ENCODE measurements around the gene PIAS2.
"Not testable (repeated sequence)": the region's sequence is repeated elsewhere in the genome, so short reads cannot be mapped to it uniquely, and the experiment has no call there.

Gene PIAS2, protein sequence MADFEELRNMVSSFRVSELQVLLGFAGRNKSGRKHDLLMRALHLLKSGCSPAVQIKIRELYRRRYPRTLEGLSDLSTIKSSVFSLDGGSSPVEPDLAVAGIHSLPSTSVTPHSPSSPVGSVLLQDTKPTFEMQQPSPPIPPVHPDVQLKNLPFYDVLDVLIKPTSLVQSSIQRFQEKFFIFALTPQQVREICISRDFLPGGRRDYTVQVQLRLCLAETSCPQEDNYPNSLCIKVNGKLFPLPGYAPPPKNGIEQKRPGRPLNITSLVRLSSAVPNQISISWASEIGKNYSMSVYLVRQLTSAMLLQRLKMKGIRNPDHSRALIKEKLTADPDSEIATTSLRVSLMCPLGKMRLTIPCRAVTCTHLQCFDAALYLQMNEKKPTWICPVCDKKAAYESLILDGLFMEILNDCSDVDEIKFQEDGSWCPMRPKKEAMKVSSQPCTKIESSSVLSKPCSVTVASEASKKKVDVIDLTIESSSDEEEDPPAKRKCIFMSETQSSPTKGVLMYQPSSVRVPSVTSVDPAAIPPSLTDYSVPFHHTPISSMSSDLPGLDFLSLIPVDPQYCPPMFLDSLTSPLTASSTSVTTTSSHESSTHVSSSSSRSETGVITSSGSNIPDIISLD

DNA sequence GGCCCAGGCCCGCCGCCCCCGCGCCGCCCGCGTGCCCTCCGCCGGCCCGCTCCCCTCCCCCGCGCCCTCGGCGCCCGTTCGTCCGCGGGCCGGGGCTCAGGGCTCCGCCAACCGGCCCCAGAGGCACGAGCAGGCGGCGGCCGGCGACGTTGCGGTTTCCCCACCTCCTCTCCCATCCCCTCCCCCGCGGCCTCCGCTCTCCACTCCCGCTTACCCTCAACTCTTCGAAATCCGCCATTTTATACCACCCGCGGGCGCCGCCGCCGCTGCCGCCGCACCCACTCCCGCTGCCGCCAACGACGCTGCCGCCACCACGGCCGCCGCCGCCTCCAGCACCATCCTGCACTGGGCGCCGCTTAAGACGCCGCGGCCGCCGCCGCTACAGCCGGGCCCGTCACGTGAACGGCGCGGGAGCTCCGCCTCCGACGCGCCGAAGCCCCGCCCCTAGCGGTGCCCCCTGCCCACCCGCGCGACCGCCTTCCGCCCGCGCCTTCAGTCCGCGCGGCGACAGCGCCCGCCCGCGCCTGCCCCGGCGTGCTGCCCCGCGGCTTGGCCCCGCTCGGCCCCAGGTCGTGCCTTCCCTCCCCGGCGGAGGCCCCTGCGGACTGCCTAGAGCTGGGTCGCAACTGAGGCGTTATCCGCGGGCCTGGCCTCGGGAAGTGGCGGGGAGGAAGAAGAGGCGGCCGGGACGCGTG lies at the start of gene PIAS2, which contains the start of gene KATNAL2:
Gene PIAS2, minus strand, starts transcription at position 400 of the 695 bp plus-strand sequence. Its CDS starts 162 bp downstream, at position 238.
Gene KATNAL2, plus strand, starts transcription at position 495 of the 695 bp plus-strand sequence. CDS start 29,271 bp downstream, outside the sequence.
- peak; percentile 70 for DNase-seq (ENCODE audit: low read depth)

DNA sequence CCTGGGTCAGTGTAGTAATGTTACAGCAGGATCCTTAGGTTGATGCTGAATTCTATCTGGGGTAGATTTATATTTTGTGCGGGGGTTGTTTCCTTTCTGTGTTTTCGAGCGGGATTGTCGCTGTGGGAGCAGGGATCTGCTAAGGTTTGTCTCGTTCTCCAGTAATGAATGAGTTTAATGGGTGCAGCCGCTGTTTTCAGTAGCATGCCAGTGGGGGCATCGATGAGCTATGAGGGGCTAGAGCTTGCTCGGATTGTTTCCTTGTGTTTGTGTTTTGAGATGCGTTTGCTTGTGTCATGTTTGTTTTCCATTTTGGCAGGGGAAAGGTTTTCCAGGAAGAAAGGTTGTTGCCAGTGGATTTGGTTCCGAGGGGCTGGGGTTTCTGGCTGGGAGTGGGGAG lies 49.0 kb upstream of the PIAS2 start:
- not testable (repeated sequence) for DNase-seq (ENCODE audit: low read depth)

- DNase-seq (ENCODE audit: low read depth): not testable (repeated sequence)
Observed at GRCh38 chr18:46964579-46965293, 47.4 kb upstream of the PIAS2 start.

- not testable (repeated sequence) for DNase-seq (ENCODE audit: low read depth)
Observed at GRCh38 chr18:46963656-46964578, 46.6 kb upstream of the PIAS2 start.

DNA sequence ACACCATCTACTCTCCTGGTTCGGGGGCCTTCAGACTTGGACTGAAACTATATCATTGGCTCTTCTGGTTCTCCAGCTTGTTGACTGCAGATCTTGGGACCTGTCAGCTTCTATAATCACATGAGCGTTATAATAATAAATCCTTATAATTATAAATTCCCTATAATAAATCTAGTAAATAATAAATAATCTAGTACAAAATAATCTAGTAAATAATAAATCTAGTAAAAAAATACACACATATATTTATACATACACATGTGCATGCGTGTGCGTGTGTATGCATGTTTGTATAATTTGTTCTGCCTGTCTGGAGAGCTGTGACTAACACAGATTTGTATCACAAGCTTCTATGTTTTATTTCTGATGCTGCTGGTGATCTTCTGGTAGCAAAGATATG lies 40.9 kb upstream of the PIAS2 start:
- no peak for DNase-seq (ENCODE audit: low read depth)

DNA sequence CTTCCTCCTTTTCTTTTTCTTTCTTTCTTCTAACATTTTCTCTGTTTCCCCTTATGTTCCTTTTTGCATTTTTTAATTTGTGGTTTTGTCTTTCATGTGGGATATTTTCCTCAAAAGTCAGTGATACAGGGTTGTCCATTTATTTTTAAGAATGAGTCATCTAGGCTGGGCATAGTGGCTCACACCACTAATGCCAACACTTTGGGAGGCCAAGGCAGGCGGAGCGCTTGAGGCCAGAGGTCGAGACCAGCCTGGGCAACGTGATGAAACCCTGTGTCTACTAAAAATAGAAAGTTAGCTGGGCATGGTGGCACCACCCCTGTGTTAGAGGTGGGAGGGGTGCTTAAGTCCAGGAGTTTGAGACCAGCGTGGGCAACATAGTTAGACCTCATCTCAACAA lies 35.9 kb upstream of the PIAS2 start:
- DNase-seq (ENCODE audit: low read depth): no peak

- DNase-seq (ENCODE audit: low read depth): no peak
Observed at GRCh38 chr18:46950064-46950656, 32.9 kb upstream of the PIAS2 start.

DNA sequence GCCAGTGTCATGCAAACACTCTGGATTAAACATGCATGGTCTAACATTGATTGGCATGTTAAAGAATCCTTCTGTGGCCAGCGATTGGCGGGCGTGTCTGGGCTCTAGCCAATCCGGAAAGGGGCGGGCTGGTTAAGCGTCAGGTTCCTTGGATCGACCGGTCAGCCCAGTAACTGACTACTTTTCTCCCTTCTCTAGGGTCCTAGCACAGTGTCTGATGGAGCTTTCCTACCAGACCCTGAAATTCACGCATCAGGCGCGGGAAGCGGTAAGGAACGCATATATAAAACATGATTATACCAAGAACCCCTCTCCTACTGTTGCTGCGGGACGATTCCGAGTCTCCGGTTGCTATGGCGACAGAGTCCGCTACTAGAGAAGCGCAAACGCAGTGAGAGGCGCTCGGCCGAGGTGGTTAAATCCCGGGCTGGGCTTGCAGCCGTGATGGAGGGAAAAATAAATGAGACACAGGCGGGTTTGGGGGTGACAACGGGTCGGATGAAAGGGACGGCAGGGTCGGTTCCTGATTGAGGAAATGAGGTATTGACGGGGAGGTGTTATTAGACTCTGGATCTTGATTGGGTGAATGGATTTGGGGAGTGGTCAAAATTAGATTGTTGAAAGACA lies 29.5 kb upstream of the PIAS2 start:
- DNase-seq (ENCODE audit: low read depth): no peak

GRCh38 chr18:46942646-46943045 lies 25.3 kb upstream of the PIAS2 start:
- DNase-seq (ENCODE audit: low read depth): no peak

DNA sequence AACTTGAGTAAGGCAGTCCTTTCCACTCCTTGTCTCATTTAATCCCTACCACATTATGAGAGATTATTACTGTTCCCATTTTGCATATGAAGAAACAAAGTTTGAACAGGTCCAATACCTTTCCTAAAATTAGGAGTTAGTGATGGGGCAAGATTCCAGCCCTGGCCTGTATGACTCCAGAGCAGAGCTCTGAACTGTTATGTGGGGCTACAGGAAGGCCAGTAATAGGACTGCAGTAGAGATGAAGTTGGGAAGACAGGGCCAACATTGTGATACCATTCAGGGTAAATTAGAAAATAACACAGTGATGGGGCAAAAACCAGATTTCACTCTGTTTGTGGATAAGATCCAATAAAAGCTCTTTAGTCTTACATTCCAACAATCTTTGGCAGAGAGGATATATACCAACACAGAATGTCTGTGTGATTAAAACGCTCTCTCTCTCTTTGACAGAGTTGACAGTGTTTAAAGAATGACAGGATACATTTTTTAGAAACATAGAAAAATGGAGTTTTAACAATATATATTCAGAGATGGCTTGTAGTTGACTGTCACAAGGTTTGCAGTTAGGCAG lies 22.8 kb upstream of the PIAS2 start:
- no peak for DNase-seq (ENCODE audit: low read depth)

DNA sequence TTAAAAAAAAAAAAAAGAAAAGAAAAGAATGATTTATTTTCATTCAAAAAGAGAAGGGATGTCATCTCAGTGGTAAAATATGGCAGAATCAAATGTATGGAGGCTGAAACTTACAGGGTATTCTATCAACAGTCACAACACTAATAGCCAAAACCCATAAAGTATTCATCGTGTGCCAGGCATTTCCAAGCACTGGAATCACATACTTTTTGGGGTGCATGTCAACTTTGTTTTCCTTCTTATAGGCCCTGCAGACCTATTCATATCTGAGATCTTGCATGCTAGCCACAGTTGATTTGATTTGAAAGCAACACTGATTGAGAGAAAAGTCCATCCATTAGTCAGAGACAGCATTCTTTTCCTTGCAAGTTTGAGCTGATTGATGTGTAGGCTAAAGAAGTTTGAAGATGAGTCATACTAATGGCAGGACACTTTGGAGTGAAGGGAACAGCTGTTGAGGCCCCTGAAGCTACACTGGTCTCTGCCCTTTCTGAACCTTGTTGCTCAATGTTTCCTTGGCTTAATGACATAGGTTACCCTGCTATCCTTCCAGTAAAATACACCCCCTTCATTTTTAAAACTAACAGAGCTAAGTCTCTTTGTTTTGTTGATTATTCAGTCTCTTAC lies 22.1 kb upstream of the PIAS2 start:
- no peak for DNase-seq (ENCODE audit: low read depth)

DNA sequence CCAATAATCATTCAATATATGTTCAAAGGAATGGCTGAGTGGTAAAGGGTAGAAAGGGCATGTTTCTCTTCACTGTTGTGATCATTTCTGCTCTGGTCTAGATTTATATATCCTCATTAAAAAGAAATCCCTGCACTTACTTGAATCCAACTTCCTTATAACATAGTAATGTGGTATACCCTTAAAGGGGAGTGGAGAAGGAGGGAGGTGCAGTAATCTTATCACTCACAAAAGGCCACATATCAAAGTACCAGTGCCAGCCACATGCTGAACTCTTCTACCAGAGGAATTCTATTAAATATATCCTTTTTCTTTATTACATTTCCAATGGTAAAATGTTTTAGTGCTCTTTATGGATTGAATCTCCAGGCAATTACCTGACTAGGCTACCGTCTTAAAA lies 3.3 kb upstream of the PIAS2 start:
- DNase-seq (ENCODE audit: low read depth): no peak

- DNase-seq (ENCODE audit: low read depth): no peak
Observed at GRCh38 chr18:46920067-46920466, 2.8 kb upstream of the PIAS2 start.

- DNase-seq (ENCODE audit: low read depth): no peak
Observed at GRCh38 chr18:46917803-46918600, 695 bp upstream of the PIAS2 start.

DNA sequence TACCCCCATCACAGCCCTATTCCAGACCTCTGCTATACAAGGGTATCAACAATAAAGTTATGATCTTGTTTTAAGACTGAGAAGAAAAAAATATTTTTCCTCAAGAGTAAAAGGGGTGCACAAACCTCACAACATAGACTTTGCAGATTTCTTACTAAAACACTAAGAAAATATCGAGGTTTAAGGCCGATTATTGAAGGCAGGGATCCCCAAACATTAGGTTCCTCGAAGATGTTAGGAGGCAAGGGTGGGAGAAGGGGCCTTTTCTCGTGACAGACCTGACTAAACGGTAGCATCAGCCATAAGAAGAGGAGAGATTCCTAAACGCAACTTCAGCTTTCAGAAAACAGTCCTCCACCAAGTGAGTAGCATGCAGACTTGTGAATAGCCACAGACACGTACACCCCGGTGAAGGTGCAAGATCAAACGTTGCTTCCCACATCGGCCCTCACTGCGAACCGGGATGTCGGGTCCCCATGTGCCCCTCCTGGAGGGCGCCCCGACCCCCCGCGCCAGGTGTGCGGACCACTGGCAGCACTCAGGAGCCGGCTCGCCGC lies 678 bp downstream of the PIAS2 start:
- peak; percentile 6 for DNase-seq (ENCODE audit: low read depth)

DNA sequence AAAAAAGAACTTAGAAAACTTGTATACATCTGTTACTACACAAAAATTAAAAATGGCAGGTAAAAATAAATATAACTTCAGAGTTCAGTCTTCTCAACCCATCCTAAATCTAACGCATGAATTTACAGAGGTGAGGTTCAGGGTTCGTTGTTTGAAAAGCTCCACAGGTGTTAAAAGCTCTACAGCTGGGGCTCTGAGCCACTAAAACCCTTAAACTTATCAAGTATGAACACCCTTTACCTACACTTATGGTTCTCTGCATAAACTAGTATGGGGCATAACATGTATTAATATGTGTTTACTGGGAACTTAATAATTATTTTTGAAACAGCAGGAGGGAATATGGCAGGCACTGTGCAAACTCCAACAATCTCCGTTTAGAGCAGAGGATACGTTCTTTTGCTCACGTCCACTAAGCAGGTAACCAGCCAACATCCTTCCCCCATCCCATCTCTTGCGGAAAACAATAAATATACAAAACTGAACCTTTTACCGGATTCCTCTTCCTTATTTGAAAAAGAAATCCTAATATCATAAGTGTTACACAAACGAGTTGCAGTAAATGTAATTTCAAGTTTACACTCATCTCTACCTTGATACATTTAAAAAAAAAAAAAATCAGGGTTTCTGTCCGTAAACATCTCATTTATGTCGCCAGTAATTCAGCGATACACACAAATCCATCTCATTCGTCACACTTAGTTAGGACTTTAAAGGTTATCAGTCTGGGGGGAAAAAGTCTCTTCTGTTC lies 1.3 kb downstream of the PIAS2 start:
- DNase-seq (ENCODE audit: low read depth): no peak

DNA sequence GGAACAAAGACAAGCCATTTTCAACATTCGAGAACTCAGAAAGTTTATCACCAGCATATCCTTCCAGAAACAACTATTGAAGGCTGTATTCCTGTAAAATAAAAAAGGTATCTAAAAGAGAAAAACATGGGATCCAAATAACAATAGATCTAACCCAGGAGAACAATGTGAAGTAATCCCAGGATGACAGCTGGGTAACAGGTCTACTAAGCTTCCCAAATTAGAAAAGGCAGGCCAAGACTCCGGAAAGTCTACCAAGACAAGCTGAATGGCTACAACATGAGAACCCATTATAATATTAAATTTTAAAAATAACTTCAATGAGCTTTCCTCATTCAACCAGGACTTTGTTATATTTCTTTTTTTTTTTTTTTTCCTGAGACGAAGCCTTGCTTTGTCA lies 6.5 kb downstream of the PIAS2 start:
- DNase-seq (ENCODE audit: low read depth): no peak

Measured in activated T-helper 1 cell treated with Interleukin-2 at 50 U/mL for 16 hours (primary cell).